ENCODE data around the gene CCDC183.
"Not testable (repeated sequence)": the region's sequence is repeated elsewhere in the genome, so short reads cannot be mapped to it uniquely, and the experiment has no call there.

The CCDC183 gene

DNA sequence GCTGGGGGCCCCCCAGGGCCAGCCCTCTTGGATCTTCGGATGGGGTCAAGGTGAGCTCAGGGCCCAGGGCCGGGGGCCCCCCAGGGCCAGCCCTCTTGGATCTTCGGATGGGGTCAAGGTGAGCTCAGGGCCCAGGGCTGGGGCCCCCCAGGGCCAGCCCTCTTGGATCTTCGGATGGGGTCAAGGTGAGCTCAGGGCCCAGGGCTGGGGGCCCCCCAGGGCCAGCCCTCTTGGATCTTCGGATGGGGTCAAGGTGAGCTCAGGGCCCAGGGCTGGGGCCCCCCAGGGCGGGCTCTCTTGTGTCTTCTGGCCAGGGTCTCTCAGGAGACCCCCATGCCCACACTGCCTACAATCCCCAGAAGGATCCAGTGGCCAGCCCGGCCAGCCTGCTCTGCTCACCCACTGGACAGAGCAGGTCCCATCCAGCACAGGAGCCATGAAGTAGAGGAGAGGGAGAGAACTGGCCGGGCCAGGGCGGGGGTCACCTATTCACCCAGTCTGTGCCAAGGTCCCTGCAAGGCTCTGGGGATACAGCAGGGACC lies 6.9 kb downstream of the CCDC183 start:
- not testable (repeated sequence) for FAIRE-seq

DNA sequence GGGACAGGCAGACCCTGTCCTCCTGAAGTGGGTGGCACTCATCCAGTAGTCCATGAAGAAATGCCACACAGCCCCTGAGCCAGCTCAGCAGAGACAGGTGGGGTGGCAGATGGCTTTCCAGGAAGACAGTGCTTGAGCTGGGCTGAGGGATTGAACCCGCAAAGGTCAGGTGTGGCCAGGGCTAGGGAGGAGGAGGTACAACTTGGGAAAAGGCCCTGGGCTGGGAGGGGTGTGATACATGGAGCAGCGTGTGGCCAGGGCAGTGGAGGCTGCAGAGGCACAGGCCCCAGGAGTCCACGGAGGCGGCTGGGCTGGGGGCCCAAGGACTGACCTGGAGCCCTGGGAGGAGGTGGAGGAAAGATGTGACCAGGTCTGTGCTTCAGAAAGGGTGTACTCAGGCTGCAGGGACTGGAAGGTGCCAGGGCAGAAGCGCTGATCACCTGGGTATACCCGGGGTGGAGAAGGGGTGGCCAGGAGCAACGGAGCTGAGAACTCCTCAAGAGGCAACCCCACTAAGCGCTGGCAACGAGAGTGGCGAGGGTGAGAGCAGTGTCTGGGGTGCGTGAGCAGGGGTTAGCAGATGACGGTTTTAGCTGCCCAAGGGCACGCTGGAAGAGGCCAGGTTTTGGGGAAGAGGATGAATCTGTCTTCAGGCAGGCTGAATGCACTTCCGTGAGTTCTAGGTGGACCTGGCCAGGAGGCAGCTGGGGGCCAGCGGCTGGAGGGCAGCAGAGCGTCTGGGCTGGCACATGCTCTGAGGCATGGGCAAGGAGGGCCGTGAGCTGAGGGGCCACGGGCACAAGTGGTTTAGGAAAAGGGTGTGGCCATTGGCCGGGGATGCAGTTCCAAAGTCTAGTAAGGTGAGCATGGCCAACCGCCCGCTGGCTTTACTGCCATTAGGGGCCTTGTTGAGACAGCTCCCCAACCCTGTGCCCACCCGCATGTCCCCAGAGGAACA lies 7.7 kb downstream of the CCDC183 start:
- FAIRE-seq, result no peak

DNA sequence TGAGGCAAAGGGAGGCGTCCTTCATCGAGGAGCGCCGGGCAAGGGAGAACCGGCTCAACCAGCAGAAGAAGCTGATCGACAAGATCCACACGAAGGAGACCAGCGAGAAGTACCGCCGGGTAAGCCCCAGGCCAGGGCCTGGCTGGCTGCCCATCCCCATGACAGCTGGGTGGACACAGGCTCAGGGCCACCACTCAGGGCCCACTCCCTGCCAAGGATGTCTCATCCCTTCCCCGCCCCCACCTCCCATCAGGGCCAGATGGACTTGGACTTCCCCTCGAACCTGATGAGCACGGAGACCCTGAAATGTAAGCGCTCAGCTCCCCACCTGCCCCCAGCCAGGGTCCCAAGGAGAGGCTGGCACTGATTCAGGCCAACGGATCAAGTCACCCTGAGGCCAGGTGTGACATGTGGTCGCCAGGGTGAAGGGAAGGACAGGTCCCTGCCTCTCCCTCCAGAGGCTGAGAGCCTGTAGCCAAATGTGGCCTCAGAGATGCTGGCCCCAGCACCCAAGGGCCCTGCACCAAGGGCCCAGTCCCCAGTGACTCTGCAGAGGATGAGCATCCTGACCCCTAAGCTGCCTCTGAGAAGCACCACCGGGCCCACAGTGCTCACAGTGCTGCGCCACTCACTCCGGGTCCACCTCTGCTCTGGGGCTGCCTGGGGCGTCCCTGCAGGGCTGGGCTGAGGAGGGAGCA lies 8.5 kb downstream of the CCDC183 start:
- FAIRE-seq, result no peak

DNA sequence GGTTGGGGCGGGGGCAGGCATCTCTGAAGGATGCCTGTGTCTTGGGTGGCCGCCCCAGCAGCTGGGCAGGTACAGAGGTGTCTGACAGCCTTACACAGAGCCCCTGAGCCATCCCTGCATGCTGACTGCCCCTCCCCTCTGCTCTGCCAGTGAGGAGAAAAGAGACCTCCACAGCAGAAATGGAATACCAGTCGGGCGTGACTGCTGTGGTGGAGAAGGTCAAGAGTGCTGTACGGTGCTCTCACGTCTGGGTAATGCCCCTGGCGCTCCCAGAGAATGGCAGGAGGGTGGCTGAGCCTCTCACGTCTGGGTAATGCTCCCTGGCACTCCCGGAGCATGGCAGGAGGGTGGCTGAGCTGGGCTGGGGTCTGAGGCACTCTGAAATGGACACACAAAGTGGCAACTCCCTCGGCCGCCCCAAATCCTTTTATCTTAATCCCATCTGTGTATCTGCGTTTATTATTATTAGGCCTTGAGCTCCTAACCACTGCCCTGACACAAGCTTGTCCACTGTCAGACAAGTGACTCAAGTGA lies 9.1 kb downstream of the CCDC183 start:
- FAIRE-seq, result no peak

DNA sequence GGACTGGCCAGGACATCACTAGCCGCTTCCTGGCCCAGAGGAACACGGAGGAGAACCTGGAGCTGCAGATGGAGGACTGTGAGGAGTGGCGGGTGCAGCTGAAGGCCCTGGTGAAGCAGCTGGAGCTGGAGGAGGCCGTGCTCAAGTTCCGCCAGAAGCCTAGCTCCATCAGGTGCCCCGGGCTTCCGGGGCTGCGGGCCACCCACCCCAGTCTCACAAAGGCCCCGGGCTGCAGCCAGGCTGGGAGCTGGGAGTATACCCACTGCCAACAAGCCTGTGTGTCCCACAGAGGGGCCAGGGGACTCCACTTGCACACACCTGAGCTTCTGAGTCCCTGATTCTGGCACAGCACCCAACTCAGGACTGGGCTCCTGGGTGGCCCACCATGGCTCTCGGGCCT lies 9.9 kb downstream of the CCDC183 start:
- no peak for FAIRE-seq

DNA sequence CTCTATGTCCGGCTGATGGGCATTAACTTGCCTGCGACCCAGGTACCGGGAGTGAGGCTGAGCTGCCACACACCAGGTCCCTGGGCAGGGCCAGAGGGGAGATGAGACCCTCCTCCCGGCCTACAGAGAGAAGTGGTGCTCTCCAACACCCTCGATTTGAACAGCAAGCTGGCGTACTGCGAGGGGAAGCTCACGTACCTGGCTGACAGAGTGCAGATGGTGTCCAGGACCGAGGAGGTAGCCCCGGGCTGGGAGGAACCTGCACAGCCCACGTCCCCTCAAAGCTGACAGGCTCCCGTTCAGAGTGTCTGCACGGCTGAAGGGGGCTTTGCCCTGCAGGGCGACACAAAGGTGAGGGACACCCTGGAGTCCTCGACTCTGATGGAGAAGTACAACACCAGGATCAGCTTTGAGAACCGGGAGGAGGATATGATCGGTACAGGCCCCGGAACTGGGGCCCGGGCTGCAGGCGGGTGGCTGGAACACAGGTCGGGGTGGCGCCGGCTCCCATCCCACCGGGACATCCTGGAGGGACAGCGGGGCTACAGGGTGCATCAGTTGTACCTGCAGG lies 10.6 kb downstream of the CCDC183 start:
- no peak for FAIRE-seq

DNA sequence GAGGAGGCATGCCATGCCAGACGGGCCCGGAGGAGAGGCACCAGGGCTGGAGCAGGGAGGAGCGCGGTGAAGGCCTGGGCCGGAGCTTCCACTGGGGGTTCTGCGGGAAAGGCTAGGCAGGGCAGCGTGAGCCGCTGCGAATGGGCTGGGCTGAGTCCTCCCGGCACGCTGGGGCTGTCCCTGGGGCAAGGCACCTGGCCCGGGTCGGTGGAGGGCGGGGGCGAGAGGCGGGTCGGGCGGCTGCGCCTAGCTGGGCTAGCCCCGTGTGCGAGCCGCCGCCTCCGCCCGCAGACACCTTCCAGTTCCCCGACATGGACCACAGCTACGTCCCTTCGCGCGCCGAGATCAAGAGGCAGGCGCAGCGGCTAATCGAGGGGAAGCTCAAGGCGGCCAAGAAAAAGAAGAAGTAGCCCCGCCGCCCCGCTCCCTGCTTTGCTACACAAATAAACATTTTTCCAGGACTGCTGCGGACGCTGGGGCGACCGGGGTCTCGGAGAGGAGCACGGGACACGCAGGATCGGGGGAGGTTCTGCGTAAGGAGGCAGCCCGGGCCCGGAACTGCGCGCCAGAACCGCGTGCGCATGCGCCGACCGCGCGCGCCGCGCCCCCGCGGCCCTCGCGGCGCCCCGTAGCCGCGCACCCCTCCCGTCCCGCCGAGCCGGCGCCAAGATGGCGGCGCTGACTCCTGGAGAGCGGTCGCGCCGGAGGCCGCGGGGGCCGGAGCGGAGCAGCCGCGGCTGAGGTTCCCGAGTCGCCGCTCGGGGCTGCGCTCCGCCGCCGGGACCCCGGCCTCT lies 11.3 kb downstream of the CCDC183 start, which contains the start of gene RABL6:
Gene RABL6, plus strand, starts transcription at position 668 of the 794 bp plus-strand sequence. CDS start 249 bp downstream, outside the sequence.
- FAIRE-seq, result no peak

DNA sequence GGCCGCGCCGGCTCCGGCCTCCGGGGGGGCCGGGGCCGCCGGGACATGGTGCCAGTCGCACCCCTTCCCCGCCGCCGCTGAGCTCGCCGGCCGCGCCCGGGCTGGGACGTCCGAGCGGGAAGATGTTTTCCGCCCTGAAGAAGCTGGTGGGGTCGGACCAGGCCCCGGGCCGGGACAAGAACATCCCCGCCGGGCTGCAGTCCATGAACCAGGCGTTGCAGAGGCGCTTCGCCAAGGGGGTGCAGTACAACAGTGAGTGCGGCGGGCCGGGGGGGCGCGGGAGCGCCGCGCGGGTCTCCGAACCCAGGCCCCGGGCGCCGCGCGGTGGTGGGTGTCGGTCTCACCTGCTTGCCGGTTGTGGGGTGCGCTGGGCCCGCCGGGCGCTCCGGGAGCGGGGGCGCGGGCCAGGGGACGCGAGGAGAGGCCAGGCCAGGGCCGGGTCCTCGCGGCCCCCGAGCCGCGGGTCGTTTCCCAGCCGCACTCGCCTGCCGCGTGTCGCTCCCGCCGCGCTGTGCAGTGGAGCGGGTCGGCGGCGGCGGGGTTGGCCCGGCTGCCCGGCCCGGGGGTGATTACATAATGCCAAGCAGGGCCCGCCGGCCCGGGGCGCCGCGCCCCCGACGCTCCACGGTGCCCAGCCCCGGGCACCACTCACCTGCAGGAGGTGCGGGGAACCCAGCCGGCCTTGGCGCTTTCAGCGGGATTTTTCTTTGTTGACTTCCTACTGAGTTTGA lies 12.1 kb downstream of the CCDC183 start:
- FAIRE-seq, result no peak

DNA sequence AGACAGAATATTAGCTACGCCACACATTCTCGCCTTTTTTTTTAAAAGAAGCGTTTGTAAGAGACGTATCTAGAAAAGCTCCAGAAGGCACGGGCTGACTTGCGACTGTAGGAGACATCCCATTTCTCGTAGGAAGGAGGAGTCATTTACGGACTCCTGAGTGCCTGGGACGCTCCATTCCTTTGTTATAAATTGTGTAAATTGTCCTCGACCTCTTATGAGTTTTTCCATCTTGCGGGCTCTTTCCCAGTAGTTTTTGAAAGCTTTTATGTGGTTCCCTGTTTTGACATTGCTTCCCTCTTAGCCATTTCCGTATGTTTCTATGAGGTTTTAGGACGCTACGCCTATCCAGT lies 12.6 kb downstream of the CCDC183 start:
- no peak for FAIRE-seq

DNA sequence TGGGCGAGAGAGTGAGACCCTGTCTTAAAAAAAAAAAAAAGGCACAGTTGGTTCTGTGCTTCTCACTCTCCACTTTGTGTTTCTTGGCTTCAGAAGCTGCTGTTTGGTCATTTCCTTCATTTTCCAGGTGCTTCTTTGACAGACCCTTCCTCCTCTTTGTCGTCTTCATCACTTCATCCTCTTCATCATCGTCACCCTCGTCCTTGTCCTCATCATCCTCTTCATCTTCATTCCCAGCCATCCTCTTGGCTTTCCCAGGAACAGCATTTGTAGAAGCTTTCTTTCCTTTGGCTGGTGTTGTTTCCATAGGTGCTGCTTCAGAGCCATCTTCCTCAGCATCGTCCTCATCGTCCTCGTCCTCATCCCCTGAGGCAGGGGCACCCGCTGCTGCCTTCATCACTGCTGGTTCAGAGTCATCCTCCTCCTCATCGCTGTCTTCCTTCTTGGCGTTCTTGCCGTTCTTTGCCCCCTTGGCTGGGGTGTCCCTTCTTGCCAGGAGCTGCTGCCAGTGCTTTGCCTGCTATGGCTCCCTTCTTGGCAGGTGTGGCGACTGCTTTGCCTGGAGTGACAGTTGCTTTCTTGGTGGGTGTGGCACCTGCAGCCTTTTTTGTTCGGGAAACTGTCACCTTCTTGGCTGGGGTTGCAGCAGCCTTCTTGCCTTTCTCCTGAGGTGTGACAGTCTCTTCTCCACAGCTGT lies 18.7 kb downstream of the CCDC183 start:
- no peak for FAIRE-seq

DNA sequence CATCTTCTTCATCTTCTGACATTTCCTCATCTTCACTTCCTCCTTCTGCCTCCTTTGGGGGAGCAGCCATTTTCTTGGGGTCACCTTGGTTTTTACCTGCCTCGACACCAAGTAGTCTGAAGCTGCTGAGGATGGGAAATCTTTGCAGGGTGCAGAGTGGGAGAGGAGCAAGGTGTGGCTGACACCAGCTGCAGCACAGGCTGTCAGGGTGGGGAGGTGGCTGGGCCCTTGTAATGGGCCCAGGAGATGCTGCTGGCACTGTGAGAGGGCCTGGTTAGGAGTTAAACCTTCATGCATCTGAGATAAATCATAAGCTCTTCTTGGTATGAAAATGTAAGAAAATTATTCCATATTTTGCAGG lies 19.3 kb downstream of the CCDC183 start:
- FAIRE-seq, result no peak

DNA sequence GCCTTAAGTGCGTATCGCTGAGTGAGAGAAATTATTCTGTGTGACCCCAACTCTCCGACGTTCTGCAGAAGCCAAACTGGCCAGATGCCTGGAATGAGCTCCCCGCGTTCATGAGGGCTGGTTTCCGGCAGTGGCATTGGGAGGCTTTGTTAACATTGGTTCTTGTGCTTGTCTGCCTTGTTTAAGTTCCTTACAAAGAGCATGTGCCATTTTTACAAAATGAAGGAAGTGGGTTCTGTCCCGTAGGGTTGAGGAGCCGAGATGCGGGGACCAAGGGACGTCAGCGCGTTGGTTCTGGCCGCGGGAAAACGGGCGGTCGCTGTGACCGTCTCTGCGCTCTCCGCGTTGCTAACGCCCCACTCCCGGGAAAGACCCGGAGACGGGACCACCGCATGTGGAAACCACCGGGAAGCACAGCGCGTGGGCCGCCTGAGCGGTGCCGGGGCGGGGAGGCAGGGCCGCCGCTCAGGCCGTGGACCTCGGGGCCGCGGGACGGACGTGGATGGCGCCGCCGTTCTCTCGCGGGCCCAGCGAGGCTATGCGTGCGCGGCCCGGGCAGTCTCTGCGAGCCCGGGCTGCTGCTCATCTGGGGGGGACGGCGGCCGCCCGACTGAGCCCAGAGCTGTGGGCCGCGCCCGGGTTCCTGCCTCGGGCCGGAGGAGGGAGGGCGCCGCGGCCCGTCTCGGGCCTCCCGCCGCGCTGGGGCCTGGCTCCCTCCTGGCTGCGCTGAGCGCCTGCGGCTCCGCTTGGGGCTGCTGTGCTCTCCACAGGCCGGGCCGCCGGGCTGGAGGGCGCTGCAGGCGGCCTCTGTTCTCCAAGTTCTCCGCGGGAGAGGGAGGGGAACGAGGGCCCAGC lies 25.1 kb downstream of the CCDC183 start:
- no peak for FAIRE-seq

DNA sequence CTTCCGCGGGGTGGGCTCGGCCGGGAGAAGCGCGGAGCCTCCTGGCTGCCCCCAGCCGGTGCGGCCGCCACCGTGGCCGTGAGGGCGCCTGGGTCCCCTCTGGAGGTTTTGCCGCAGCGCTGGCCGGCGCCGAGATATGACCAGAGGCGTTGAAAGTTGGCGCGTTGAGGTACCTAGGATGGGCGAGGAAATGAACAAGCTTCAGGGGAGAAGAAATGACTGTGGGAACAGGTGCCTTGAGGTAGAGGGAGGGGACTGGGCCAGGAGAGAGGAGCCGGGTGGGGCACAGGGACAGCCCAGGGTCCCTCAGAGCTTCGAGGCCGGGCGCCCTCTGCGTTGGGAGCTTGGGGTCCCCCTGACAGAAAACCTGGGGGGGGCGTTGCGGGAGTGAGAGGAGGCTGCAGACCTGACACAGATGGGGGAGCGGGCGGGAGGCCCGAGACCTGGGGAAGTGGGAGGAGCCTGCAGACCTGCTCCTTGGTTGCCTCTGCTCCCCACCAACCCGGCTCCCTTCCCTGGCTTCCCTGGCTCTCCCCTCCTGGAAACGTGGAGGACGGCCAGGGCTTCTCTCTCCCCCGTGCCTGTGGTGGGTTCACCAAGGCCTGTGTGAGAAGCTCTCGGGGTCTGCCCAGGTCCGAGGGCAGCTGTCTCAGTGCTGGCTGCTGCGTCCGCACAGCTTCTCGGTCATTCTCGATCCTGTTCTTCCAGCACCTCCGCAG lies 25.8 kb downstream of the CCDC183 start:
- FAIRE-seq, result no peak

DNA sequence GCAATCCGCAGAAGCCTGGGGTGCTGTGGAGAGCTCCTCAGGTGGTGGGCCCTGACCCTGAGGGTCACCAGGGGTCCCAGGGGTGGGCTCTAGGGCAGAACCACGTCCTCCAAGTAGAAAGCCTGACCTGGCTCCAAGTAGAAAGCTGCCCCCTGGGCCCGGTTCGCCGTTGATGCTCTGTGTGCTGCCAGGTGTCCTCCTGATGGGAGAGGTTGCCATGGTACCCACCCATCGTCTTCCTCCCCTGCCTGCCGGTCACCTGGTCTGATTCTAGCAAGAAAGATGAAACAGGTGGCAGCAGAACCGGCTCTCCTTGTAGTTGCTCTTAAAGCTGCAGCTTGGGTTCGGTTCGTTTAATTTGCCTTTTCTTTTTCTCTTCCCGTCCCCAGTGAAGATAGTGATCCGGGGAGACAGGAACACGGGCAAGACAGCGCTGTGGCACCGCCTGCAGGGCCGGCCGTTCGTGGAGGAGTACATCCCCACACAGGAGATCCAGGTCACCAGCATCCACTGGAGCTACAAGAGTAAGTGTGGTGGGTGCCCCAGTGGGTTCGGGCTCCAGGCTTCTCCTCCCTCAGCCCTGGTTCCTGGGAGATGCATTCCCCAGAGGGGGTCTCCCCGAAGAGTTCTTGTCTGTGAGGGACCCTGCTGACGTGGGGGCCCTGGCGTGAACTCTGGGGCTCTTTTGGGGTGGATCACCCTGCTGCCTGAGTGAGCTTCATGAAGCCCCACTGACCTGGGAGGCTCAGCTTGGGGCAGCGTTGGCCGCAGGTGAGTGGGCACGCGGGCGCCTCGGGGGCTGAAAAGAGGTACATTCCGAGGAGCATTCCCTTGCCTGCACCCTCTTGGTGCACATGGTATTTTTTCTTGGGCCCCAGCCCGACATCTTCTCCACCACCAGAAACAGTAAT lies 27.3 kb downstream of the CCDC183 start:
- FAIRE-seq, result no peak

DNA sequence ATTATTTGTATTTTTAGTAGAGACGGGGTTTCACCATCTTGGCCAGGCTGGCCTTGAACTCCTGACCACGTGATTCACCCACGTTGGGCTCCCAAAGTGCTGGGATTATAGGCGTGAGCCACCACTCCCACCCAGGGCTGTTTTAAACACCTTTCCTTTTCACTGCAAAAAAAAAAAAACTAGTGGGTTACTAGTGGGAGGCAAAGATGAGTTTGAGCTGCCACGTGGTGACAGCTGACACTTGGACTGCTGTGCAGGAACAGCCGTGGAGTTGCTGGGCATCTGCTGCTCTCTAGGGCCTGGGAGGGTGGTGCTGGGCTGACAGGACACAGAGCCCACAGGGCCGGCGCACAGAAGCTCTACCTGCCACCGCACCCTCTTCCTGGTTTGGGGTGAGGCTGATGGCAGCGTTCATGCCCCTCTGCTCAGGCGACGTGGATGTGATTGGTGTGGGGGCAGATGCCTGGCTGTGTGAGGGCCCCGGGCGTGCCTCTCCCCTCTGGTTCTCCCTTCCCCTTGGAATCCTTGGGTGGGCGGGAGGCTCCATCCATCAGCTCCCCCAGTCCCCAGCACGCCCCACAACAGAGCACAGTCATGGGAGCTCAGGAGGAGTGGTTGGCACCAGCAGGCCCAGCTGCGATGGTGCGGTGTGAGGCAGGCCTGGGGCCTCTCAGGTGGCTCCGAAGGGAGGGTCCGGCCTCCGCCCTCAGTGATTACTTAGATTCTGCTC lies 28.5 kb downstream of the CCDC183 start:
- no peak for FAIRE-seq

DNA sequence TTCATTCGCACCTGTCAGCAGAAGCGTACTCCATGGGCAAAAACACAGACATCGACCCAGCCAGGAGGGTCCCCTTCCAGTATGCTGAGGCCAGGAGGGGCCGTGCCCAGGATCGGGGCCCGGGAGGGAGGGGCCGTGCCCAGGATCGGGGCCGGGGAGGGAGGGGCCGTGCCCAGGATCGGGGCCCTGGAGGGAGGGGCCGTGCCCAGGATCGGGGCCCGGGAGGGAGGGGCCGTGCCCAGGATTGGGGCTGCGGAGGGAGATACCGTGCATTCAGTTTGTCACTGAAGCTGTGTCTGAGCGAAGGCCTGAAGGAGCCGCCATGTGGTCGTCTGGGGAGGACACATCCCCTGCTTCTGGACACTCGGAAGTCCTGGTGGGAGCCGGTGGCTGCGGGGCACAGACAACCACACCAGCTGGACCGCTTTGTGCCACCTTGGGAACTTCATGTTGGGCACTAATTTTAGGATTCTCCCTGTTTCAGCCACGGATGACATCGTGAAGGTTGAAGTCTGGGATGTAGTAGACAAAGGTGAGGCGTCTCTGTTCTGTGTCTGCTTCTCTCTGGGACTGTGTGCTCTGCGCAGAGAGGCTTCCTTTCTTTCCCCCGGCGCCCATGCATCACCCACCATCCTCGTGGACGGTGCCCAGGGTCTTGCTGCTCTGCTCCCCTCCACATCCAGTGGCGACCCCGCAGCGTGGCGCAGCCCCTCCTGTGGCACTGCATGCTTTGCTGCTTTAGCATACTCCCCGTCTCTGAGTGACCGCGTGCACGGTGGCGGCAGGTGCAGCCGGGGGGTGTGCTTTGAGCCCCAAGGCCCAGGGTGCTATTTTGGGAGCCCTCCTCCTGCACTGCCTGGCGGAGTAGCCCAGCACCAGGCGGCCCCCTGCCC lies 29.4 kb downstream of the CCDC183 start:
- no peak for FAIRE-seq

DNA sequence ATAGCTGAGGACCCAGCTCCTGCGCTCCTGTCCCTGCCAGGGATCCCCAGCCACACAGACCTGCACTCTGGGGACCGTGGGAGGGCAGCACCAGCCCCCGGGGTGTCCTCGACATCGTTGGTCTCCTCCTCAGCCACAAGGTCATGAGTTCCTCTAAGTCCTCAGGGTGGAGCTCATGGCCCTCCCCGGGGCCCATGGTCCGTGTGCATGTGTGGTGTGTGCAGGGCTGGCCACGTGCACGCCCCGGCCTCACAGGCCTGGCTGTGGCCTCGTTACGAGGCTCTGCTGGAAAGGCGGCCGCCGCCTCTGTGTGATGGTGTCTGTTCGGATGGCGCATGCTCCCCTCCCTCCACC lies 30.0 kb downstream of the CCDC183 start:
- FAIRE-seq, result no peak
